Nephron (organoid): Measurements from ENCODE around the gene IGIP.

Experiments
- H3K27ac Mint-ChIP-seq, 3 experiments: 2 replicates each; pipeline ENCODE4 v1.8.0; 2020; ENCODE audit warnings: mixed read lengths in 3 of 3, mild to moderate bottlenecking in 2 of 3, moderate library complexity in 1 of 3
- H3K27me3 Mint-ChIP-seq: 2 replicates; pipeline ENCODE4 v1.8.0; 2021; ENCODE audit warnings: low read depth, mild to moderate bottlenecking, moderate library complexity, mixed read lengths
- H3K36me3 Mint-ChIP-seq: 2 replicates; pipeline ENCODE4 v1.8.0; 2020; ENCODE audit warnings: low read depth, mixed read lengths
- H3K4me1 Mint-ChIP-seq: 2 replicates; pipeline ENCODE4 v1.8.0; 2020; ENCODE audit warnings: mixed read lengths
- H3K4me3 Mint-ChIP-seq, 3 experiments: 2 replicates each; pipeline ENCODE4 v1.8.0; 2020; ENCODE audit warnings: mild to moderate bottlenecking in 3 of 3, mixed read lengths in 3 of 3, moderate library complexity in 2 of 3
- H3K9me3 Mint-ChIP-seq: 2 replicates; pipeline ENCODE4 v1.8.0; 2020; ENCODE audit warnings: mixed read lengths
- TF ChIP-seq, protein P1 (sequence below), 3 experiments: fragments of 200-600 bp; sonication (generic); IDR thresholded peaks; one replicate each; pipeline ENCODE4 v1.5.0; 2021; ENCODE audit warnings: antibody characterized with exemption in 3 of 3; ENCODE audit not compliant: unreplicated experiment in 3 of 3

IGIP gene

DNA sequence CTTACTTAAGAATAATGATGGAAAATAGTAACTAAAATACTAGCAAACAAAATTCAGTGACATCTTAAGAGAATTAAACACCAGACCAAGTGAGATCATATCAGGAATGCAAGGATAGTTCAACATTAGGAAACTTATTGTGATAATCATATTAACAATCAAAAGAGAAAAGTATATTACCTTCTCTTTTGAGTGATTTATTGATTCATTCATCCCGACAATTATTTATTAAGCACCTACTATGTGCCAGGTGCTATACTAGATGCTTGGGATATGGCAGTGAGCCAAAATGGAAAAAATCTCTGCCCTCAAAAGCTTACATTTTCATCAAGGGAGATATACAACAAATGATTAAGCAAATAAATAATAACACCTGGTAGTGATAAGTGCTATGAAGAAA is 35.5 kb upstream of the IGIP start:
- Mint-ChIP-seq H3K36me3 (no peaks in the 10 kb centered on the region), H3K27me3 (peaks cover 55% of the 10 kb centered on the region), H3K4me1 (no peaks in the 10 kb centered on the region), H3K27ac (no peak overlapping the region), H3K9me3 (peaks cover 22% of the 10 kb centered on the region), H3K4me3 (no peak overlapping the region)
- TF ChIP-seq, protein P1, sequence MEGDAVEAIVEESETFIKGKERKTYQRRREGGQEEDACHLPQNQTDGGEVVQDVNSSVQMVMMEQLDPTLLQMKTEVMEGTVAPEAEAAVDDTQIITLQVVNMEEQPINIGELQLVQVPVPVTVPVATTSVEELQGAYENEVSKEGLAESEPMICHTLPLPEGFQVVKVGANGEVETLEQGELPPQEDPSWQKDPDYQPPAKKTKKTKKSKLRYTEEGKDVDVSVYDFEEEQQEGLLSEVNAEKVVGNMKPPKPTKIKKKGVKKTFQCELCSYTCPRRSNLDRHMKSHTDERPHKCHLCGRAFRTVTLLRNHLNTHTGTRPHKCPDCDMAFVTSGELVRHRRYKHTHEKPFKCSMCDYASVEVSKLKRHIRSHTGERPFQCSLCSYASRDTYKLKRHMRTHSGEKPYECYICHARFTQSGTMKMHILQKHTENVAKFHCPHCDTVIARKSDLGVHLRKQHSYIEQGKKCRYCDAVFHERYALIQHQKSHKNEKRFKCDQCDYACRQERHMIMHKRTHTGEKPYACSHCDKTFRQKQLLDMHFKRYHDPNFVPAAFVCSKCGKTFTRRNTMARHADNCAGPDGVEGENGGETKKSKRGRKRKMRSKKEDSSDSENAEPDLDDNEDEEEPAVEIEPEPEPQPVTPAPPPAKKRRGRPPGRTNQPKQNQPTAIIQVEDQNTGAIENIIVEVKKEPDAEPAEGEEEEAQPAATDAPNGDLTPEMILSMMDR (IDR thresholded peaks at IDR 0.05; ENCODE audit: unreplicated experiment in 3 of 3), result no peak

DNA sequence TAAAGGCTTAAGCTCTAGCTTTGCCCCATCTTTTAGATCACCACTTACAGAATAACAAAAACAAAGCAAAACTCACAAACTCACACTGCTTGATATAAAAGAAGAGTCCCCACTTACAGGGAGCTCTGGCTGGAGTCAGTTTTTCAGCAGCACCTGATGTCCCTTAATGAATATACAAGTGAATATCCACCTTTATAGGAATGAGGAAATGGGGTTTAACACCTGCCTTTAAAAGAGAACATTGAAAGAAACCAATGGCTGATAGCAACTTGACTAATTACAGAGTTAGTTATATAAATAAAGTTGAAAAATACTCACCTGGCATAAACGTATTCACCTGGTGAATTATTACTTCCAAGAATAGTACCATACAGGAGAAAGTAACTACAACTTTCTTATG is 32.6 kb upstream of the IGIP start:
- TF ChIP-seq, protein P1 (IDR thresholded peaks at IDR 0.05; ENCODE audit: unreplicated experiment in 3 of 3), result no peak
- Mint-ChIP-seq H3K4me1 (no peaks in the 10 kb centered on the region), H3K36me3 (no peaks in the 10 kb centered on the region), H3K27ac (no peak overlapping the region), H3K27me3 (peaks cover 57% of the 10 kb centered on the region), H3K9me3 (peaks cover 22% of the 10 kb centered on the region), H3K4me3 (no peak overlapping the region)

DNA sequence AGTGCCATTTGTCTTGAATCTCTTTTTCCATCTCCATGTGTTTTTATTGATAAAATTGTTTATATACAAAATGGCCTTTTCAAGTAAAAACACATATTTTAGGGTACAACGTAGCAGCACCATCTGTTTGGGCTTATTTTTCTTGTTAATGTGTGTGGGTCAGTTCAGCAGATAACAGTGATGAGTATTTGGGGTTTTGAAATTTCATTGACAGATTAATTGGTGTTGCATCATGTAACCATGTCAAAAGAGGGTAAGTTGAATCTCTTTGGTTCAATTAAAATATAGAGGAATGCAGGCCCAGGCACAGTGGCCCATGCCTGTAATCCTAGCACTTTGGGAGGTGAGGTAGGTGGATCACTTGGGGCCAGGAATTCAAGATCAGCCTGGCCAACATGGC is 31.9 kb upstream of the IGIP start:
- peaks cover 60% of the 10 kb centered on the region for H3K27me3 Mint-ChIP-seq
- no peaks in the 10 kb centered on the region for H3K4me1 Mint-ChIP-seq
- H3K36me3 Mint-ChIP-seq, result no peaks in the 10 kb centered on the region
- TF ChIP-seq, protein P1 (IDR thresholded peaks at IDR 0.05; ENCODE audit: unreplicated experiment in 3 of 3), result no peak
- H3K4me3 Mint-ChIP-seq, result no peak overlapping the region
- H3K27ac Mint-ChIP-seq, result no peak overlapping the region
- peaks cover 22% of the 10 kb centered on the region for H3K9me3 Mint-ChIP-seq

DNA sequence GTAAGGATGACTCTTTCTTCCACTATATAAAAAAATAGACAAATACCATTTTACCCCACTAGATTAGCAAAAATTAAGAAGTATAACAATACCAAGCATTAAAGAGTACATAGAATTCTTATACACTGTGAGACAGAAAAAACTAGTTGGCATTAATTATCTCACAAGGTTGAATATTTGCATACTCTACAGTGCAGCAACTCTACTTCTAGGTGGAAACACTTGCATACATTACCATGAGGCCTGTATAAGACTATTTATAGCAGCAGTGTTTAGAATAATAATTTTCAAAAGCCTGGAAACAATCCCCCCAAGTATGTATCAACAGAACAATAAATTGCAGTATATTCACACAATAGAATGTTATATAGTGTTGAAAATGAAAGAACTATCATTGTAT is 30.8 kb upstream of the IGIP start:
- Mint-ChIP-seq H3K4me1 (no peaks in the 10 kb centered on the region), H3K27me3 (peaks cover 66% of the 10 kb centered on the region), H3K27ac (no peak overlapping the region), H3K4me3 (no peak overlapping the region), H3K9me3 (peaks cover 12% of the 10 kb centered on the region), H3K36me3 (no peaks in the 10 kb centered on the region)
- TF ChIP-seq, protein P1 (IDR thresholded peaks at IDR 0.05; ENCODE audit: unreplicated experiment in 3 of 3), result no peak

DNA sequence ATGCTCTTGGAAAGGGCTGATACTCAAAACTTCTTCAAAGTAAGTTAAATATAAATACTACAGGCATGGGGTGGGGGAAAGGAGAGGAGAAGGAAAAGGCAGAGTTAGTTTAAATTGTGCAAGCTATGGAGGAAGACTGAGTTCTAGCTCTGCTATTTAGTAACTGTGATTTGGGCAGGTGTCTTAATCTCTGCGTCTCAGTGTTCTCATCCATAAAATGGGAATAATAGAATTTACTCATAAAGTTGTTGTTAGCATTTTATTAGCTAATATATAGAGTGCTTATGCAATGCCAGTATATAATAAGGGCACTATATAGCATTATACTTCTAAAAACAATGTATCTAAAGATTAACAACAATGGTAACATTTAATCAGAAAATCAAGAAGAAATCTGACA is 24.6 kb upstream of the IGIP start:
- Mint-ChIP-seq H3K27ac (no peak overlapping the region), H3K4me1 (peaks cover 3% of the 10 kb centered on the region), H3K9me3 (no peaks in the 10 kb centered on the region), H3K27me3 (peaks cover 83% of the 10 kb centered on the region), H3K4me3 (no peak overlapping the region), H3K36me3 (no peaks in the 10 kb centered on the region)
- TF ChIP-seq, protein P1 (IDR thresholded peaks at IDR 0.05; ENCODE audit: unreplicated experiment in 3 of 3), result no peak

DNA sequence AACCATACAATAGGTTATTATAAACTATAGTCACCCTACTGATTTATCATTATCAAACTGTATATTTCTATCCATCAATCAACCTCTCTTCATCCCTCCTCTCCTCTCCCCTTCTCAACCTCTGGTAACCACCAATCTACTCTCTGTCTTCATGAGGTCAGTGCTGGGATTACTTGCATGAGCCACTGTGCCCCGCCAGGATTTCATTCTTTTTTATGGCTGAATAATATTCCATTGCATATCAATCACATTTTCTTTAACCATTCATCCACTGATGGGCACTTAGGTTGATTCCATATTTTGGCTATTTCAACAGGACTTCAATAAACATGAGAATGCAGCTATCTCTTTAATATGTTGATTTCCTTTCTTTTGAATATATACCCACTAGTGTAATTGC is 22.6 kb upstream of the IGIP start:
- H3K9me3 Mint-ChIP-seq, result no peaks in the 10 kb centered on the region
- H3K27ac Mint-ChIP-seq, result no peak overlapping the region
- H3K27me3 Mint-ChIP-seq, result peaks cover 85% of the 10 kb centered on the region
- no peak overlapping the region for H3K4me3 Mint-ChIP-seq
- TF ChIP-seq, protein P1 (IDR thresholded peaks at IDR 0.05; ENCODE audit: unreplicated experiment in 3 of 3), result no peak
- H3K36me3 Mint-ChIP-seq, result no peaks in the 10 kb centered on the region
- peaks cover 14% of the 10 kb centered on the region for H3K4me1 Mint-ChIP-seq
